H1 (cell line): ENCODE measurements around the gene RTP1. TPM values are rescaled to one million over a fixed set of nuclear protein-coding genes. Genes with fewer than 3 reads are reported as not detected.

Experiments
- CTCF ChIA-PET: fragments of 300-600 bp; sonication (Branson Sonifier 250); formaldehyde crosslinking; loops from one replicate; lab custom pipeline; 2021; ENCODE audit not compliant: partially characterized antibody; lab: Charles Lee
- POLR2A ChIA-PET: fragments of 300-600 bp; sonication (Branson Sonifier 250); formaldehyde crosslinking; loops from one replicate; lab custom pipeline; 2021; ENCODE audit warnings: inconsistent platforms; ENCODE audit not compliant: partially characterized antibody; lab: Charles Lee
- DNase-seq, 2 experiments: peaks; one replicate each; pipeline versions ENCODE4 v3.0.0 to v3.0.0-alpha.2; 2010 to 2022; ENCODE audit warnings: low spot score in 2 of 2, low read depth in 1 of 2, mixed read lengths in 1 of 2
- FAIRE-seq: peaks from 2 replicates; lab custom pipeline; 2011; peaks lifted over from hg19 to GRCh38; lab: Jason Lieb, UNC
- H2AFZ ChIP-seq: 2 replicates; pipeline ENCODE4 v1.8.1; 2012; ENCODE audit warnings: low read length, inconsistent platforms
- H2AK5ac ChIP-seq: 2 replicates; pipeline ENCODE4 v1.6.1; 2013; ENCODE audit warnings: low read depth, low read length
- H2BK120ac ChIP-seq: replicated peaks from 2 replicates; pipeline ENCODE3; 2013; ENCODE audit warnings: low read depth, low read length, inconsistent platforms
- H2BK12ac ChIP-seq: 2 replicates; pipeline ENCODE4 v1.6.1; 2013; ENCODE audit warnings: low read depth, low read length
- H2BK15ac ChIP-seq: 2 replicates; pipeline ENCODE4 v1.6.1; 2013; ENCODE audit warnings: low read length
- H2BK20ac ChIP-seq: 2 replicates; pipeline ENCODE4 v1.6.1; 2013; ENCODE audit warnings: low read length
- H2BK5ac ChIP-seq: 2 replicates; pipeline ENCODE4 v1.6.1; 2013; ENCODE audit warnings: low read depth, low read length
- H3K14ac ChIP-seq: 2 replicates; pipeline ENCODE4 v1.6.1; 2013; ENCODE audit warnings: inconsistent platforms; ENCODE audit not compliant: insufficient read length
- H3K18ac ChIP-seq: 2 replicates; pipeline ENCODE4 v1.6.1; 2013; ENCODE audit warnings: low read length; ENCODE audit errors: extremely low read depth
- H3K23ac ChIP-seq: 2 replicates; pipeline ENCODE4 v1.6.1; 2013; ENCODE audit warnings: inconsistent platforms; ENCODE audit not compliant: insufficient read length
- H3K23me2 ChIP-seq: 2 replicates; pipeline ENCODE4 v1.6.1; 2013; ENCODE audit warnings: low read depth, low read length
- H3K27ac ChIP-seq: 2 replicates; pipeline ENCODE4 v1.6.1; 2011; ENCODE audit warnings: low read depth, low read length, inconsistent platforms
- H3K27me3 ChIP-seq, 4 experiments: replicated peaks in 1 of 4; 1 replicate in 1 of 4; 2 replicates in 3 of 4; pipeline versions ENCODE4 v1.6.1 to v1.8.1; 2011 to 2013; ENCODE audit warnings: low read length in 3 of 4, mild to moderate bottlenecking in 3 of 4, inconsistent platforms in 2 of 4, mixed read lengths in 2 of 4, moderate library complexity in 1 of 4; ENCODE audit not compliant: control insufficient read depth in 3 of 4, insufficient read depth in 3 of 4; ENCODE audit errors: extremely low read depth in 1 of 4
- H3K36me3 ChIP-seq, 4 experiments: 2 replicates each; pipeline versions ENCODE4 v1.6.1 to v1.8.1; 2011 to 2013; ENCODE audit warnings: mild to moderate bottlenecking in 4 of 4, low read length in 3 of 4, moderate library complexity in 2 of 4, control low read depth in 1 of 4, inconsistent platforms in 1 of 4; ENCODE audit not compliant: insufficient read depth in 4 of 4, control insufficient read depth in 2 of 4
- H3K4ac ChIP-seq: replicated peaks from 2 replicates; pipeline ENCODE3; 2013; ENCODE audit warnings: low read length, low read depth, mixed read lengths, inconsistent platforms; ENCODE audit not compliant: insufficient read length
- H3K4me1 ChIP-seq, 4 experiments: replicated peaks in 1 of 4; 1 replicate in 1 of 4; 2 replicates in 3 of 4; pipeline versions ENCODE4 v1.6.1 to v1.8.1; 2011 to 2013; ENCODE audit warnings: low read length in 3 of 4, inconsistent platforms in 2 of 4, mixed read lengths in 1 of 4; ENCODE audit not compliant: insufficient read depth in 4 of 4, control insufficient read depth in 3 of 4
- H3K4me2 ChIP-seq, 2 experiments: 2 replicates each; pipeline versions ENCODE4 v1.6.1 to v1.8.1; 2011 to 2013; ENCODE audit warnings: low read depth in 2 of 2, low read length in 2 of 2, control low read depth in 1 of 2, inconsistent platforms in 1 of 2, mild to moderate bottlenecking in 1 of 2; ENCODE audit not compliant: insufficient read depth in 1 of 2
- H3K4me3 ChIP-seq, 4 experiments: fragments of 200-600, 300-600 bp in 1 of 4; sonication (generic), shearing (Covaris generic), sonication (Bioruptor Twin) in 1 of 4; 2 replicates each; pipeline versions ENCODE4 v1.5.1 to v1.8.1; 2011 to 2016; ENCODE audit warnings: low read length in 4 of 4, low read depth in 3 of 4, control low read depth in 2 of 4, inconsistent platforms in 2 of 4, mild to moderate bottlenecking in 2 of 4, mixed read lengths in 1 of 4, moderate library complexity in 1 of 4; ENCODE audit not compliant: insufficient read depth in 2 of 4; ENCODE audit errors: extremely low read depth in 1 of 4
- H3K56ac ChIP-seq: replicated peaks from 2 replicates; pipeline ENCODE3; 2013; ENCODE audit warnings: low read depth, mild to moderate bottlenecking, mixed read lengths, low read length, inconsistent platforms; ENCODE audit not compliant: insufficient read length
- H3K79me1 ChIP-seq: 2 replicates; pipeline ENCODE4 v1.6.1; 2013; ENCODE audit warnings: low read depth, low read length, control low read depth
- H3K79me2 ChIP-seq, 2 experiments: 2 replicates each; pipeline versions ENCODE4 v1.6.1 to v1.8.1; 2012 to 2013; ENCODE audit warnings: low read length in 2 of 2, mild to moderate bottlenecking in 2 of 2, inconsistent platforms in 1 of 2; ENCODE audit not compliant: insufficient read depth in 2 of 2, control insufficient read depth in 1 of 2
- H3K9ac ChIP-seq, 4 experiments: replicated peaks in 1 of 4; 1 replicate in 1 of 4; 2 replicates in 3 of 4; pipeline versions ENCODE4 v1.6.1 to v1.8.1; 2011 to 2013; ENCODE audit warnings: low read depth in 3 of 4, low read length in 3 of 4, control low read depth in 2 of 4, mild to moderate bottlenecking in 2 of 4, moderate library complexity in 2 of 4, inconsistent platforms in 1 of 4; ENCODE audit errors: extremely low read depth in 1 of 4
- H3K9me3 ChIP-seq, 2 experiments: 2 replicates each; pipeline versions ENCODE4 v1.6.1 to v1.8.1; 2012 to 2013; ENCODE audit warnings: mild to moderate bottlenecking in 2 of 2, moderate library complexity in 2 of 2, control low read depth in 1 of 2, inconsistent platforms in 1 of 2, low read depth in 1 of 2, low read length in 1 of 2, mixed read lengths in 1 of 2; ENCODE audit not compliant: insufficient read depth in 2 of 2
- H4K20me1 ChIP-seq, 2 experiments: replicated peaks in 1 of 2; 2 replicates each; pipeline versions ENCODE3 to v1.8.1; 2011 to 2013; ENCODE audit warnings: inconsistent platforms in 2 of 2, low read length in 2 of 2, mild to moderate bottlenecking in 1 of 2; ENCODE audit not compliant: insufficient read depth in 2 of 2, control insufficient read depth in 1 of 2
- H4K5ac ChIP-seq: 2 replicates; pipeline ENCODE4 v1.6.1; 2013; ENCODE audit warnings: low read length, low read depth, mixed read lengths, inconsistent platforms; ENCODE audit not compliant: insufficient read length
- H4K8ac ChIP-seq: 2 replicates; pipeline ENCODE4 v1.8.0; 2013; ENCODE audit warnings: mild to moderate bottlenecking, moderate library complexity, low read length, inconsistent platforms; ENCODE audit not compliant: insufficient read depth; ENCODE audit errors: extremely low read depth
- H4K91ac ChIP-seq: replicated peaks from 2 replicates; pipeline ENCODE3; 2013; ENCODE audit warnings: low read length, mixed read lengths, inconsistent platforms; ENCODE audit not compliant: insufficient read length
- ATF2 ChIP-seq: IDR thresholded peaks from 2 replicates; pipeline ENCODE4 v1.6.1; 2012; ENCODE audit warnings: low read length, inconsistent platforms
- CBX8 ChIP-seq: fragments of 300-800, 300-1000 bp; sonication (generic); IDR thresholded peaks from 2 replicates; pipeline ENCODE4 v1.7.1; 2016; ENCODE audit warnings: low read depth, low read length, borderline replicate concordance
- POLR2A ChIP-seq, 2 experiments: IDR thresholded peaks; 1 replicate in 1 of 2; 2 replicates in 1 of 2; pipeline ENCODE4 v1.6.1; 2011; ENCODE audit warnings: low read depth in 2 of 2, low read length in 2 of 2, mild to moderate bottlenecking in 2 of 2; ENCODE audit errors: control extremely low read depth in 1 of 2
- POU5F1 ChIP-seq: IDR thresholded peaks from 2 replicates; pipeline ENCODE4 v1.6.1; 2011; ENCODE audit warnings: low read depth, mild to moderate bottlenecking, low read length, moderate library complexity
- SIN3A ChIP-seq, 2 experiments: IDR thresholded peaks in 1 of 2; conservative IDR thresholded peaks in 1 of 2; 2 replicates each; pipeline ENCODE4 v1.6.1; 2011 to 2012; ENCODE audit warnings: low read length in 2 of 2, improper control_type of control experiment in 1 of 2, low read depth in 1 of 2, mild to moderate bottlenecking in 1 of 2
- SP4 ChIP-seq: IDR thresholded peaks from 2 replicates; pipeline ENCODE4 v1.6.1; 2012; ENCODE audit warnings: low read length, inconsistent platforms
- USF2 ChIP-seq: IDR thresholded peaks from 2 replicates; pipeline ENCODE4 v1.6.1; 2011; ENCODE audit warnings: low read length, improper control_type of control experiment
- ZNF274 ChIP-seq: IDR thresholded peaks from 2 replicates; pipeline ENCODE4 v1.7.0; 2012; ENCODE audit warnings: low read length, borderline replicate concordance; ENCODE audit errors: extremely low read depth
- WGBS, 2 experiments: shearing (Covaris generic) in 1 of 2; methylation state at CpG; one replicate each; pipeline versions ENCODE4 v1.1.6 to v1.1.7; 2013 to 2015; ENCODE audit warnings: low lambda C conversion rate in 2 of 2, mixed read lengths in 2 of 2, inconsistent platforms in 1 of 2, low coverage in 1 of 2, missing lambda C conversion rate in 1 of 2; ENCODE audit not compliant: insufficient replicate concordance in 2 of 2, insufficient coverage in 1 of 2, insufficient read length in 1 of 2; ENCODE audit errors: extremely low coverage in 1 of 2, missing lambda C conversion rate in 1 of 2; 5-methylcytosine and 5-hydroxymethylcytosine counted together
- polyA plus RNA-seq, 7 experiments: library from polyadenylated mRNA; depleted of rRNA in 3 of 7; stranded (reverse) in 5 of 7; unstranded in 2 of 7; fragments of >200 nt in 5 of 7; fragments of 200-250 nt in 2 of 7; gene quantifications; 1 replicate in 5 of 7; 2 replicates in 1 of 7; 4 replicates in 1 of 7; pipeline versions ENCODE4 v1.2.1 to v1.2.3, GENCODE V29; 2011 to 2013; ENCODE audit warnings: missing spikeins in 2 of 7, mixed read lengths in 2 of 7
- total RNA-seq: library from RNA; stranded (reverse); fragmentation: NEBNext Ultra II Directional; extraction: Animal tissue kit (Norgen Biotek cat#: 25700); gene quantifications from 2 replicates; pipeline ENCODE4 v1.2.1, GENCODE V29; 2021

RTP1 gene
- total and polyA plus RNA-seq, 2 of the 8 experiments (the other 6 are each of a cell fraction or from before 2014, with no cell fraction given): 2.9 to 3.0 TPM

- FAIRE-seq: no peak
- Histone ChIP-seq H3K23ac (no peak overlapping the region), H3K36me3 (0 out of 8 replicates have a peak, but pooled peaks cover 0 to 3% (median 0%) of the 10 kb centered on the region in 4 experiments), H3K23me2 (no peaks in the 10 kb centered on the region), H3K14ac (no peak overlapping the region), H3K27me3 (no peaks in the 10 kb centered on the region), H2AK5ac (no peak overlapping the region), H2AFZ (no peak overlapping the region), H3K4me3 (no peak overlapping the region), H2BK5ac (no peak overlapping the region), H4K5ac (no peak overlapping the region), H2BK15ac (no peak overlapping the region), H3K56ac (no peak overlapping the region), H2BK120ac (no peak overlapping the region), H4K20me1 (no peaks in the 10 kb centered on the region), H3K4ac (no peak overlapping the region), H3K4me1 (peaks cover 3 to 14% (median 7%) of the 10 kb centered on the region in 4 experiments; a peak in 4 of 7 replicates), H3K27ac (no peak overlapping the region), H2BK12ac (0 out of 2 replicates have a peak overlapping the region, but pooled peaks have one; percentile 28), H3K79me1 (no peaks in the 10 kb centered on the region), H2BK20ac (peak overlapping the region; percentile 4; the same call in 1 of the 2 replicates), H3K79me2 (no peaks in the 10 kb centered on the region), H3K4me2 (no peak overlapping the region), H4K8ac (no peak overlapping the region), H4K91ac (no peak overlapping the region), H3K18ac (no peak overlapping the region), H3K9ac (no peak overlapping the region), H3K9me3 (peaks cover 9 to 11% of the 10 kb centered on the region in 2 experiments)
- TF ChIP-seq ATF2 (no peak), SP4 (no peak), POLR2A (IDR thresholded peaks at IDR 0.05; ENCODE audit: control extremely low read depth in 1 of 2, low read depth in 2 of 2, low read length in 2 of 2) (no peak), USF2 (no peak), SIN3A (conservative IDR thresholded peaks at IDR 0.05 in 1 of 2, IDR thresholded peaks at IDR 0.05 in 1 of 2; ENCODE audit: low read depth in 1 of 2, low read length in 2 of 2) (no peak), ZNF274 (no peak), POU5F1 (no peak), CBX8 (no peak)
- DNase-seq: no peak
- WGBS, 2 experiments: 93% methylated on average over 3 of the region's 3 CpGs; no CpG with 5 or more reads in 1 of the 2 experiments
- POLR2A ChIA-PET: interaction anchor here (0.6 to 2.1 kb wide), 3 partner anchors 10 to 307 kb away, joined by 3 to 5 read pairs (median 4); no protein-coding TSS in a partner anchor
- CTCF ChIA-PET: interaction anchor here (1.0 to 2.0 kb wide), 5 partner anchors 11 to 467 kb away, joined by 3 to 5 read pairs (median 3); no protein-coding TSS in a partner anchor
Measured at GRCh38 chr3:187212196-187212545, 14.9 kb downstream of the RTP1 start.
